Bronchial epithelial cell (primary cell): ENCODE measurements around the gene TCOF1. TPM values are rescaled to one million over a fixed set of nuclear protein-coding genes. Genes with fewer than 3 reads are reported as not detected.
A peak's percentile ranks its signal among the peaks of the same experiment; 100 is the strongest.

Experiments
- DNase-seq: peaks from one replicate; pipeline ENCODE4 v3.0.0-alpha.2; 2010; ENCODE audit warnings: low read depth
- FAIRE-seq: peaks from 2 replicates; lab custom pipeline; 2011; peaks lifted over from hg19 to GRCh38; lab: Jason Lieb, UNC
- H3K27me3 ChIP-seq: 2 replicates; pipeline ENCODE4 v1.5.1; 2011; ENCODE audit warnings: low read length; ENCODE audit not compliant: control insufficient read depth, insufficient read depth
- H3K36me3 ChIP-seq: 2 replicates; pipeline ENCODE4 v1.5.1; 2011; ENCODE audit warnings: low read length; ENCODE audit not compliant: control insufficient read depth, insufficient read depth
- H3K4me3 ChIP-seq: 2 replicates; pipeline ENCODE4 v1.5.1; 2011; ENCODE audit warnings: mild to moderate bottlenecking, low read depth, low read length, control low read depth
- CTCF ChIP-seq: IDR thresholded peaks from 2 replicates; pipeline ENCODE4 v1.5.1; 2011; ENCODE audit warnings: mild to moderate bottlenecking, moderate library complexity, low read length, control low read depth, inconsistent platforms; ENCODE audit not compliant: insufficient read depth, severe bottlenecking
- total RNA-seq: library from RNA; depleted of rRNA; stranded (reverse); fragments of >200 nt; gene quantifications from 2 replicates; pipeline ENCODE4 v1.2.1, GENCODE V29; 2014

Gene TCOF1
- total RNA-seq, 1 donor from 2014 or later, result 9.0 TPM

- no peak for TF ChIP-seq CTCF
- Histone ChIP-seq H3K27me3 (no peaks in the 10 kb centered on the region), H3K4me3 (no peak overlapping the region), H3K36me3 (peaks cover 15% of the 10 kb centered on the region)
- FAIRE-seq, result no peak
- DNase-seq, result no peak
Observed at GRCh38 chr5:150401076-150401375, 43.5 kb downstream of the TCOF1 start.

GRCh38 chr5:150401376-150402228 lies 44.1 kb downstream of the TCOF1 start:
- Histone ChIP-seq H3K36me3 (peaks cover 15% of the 10 kb centered on the region), H3K27me3 (no peaks in the 10 kb centered on the region), H3K4me3 (no peak overlapping the region)
- DNase-seq (no peak), FAIRE-seq (no peak)
- no peak for TF ChIP-seq CTCF

DNA sequence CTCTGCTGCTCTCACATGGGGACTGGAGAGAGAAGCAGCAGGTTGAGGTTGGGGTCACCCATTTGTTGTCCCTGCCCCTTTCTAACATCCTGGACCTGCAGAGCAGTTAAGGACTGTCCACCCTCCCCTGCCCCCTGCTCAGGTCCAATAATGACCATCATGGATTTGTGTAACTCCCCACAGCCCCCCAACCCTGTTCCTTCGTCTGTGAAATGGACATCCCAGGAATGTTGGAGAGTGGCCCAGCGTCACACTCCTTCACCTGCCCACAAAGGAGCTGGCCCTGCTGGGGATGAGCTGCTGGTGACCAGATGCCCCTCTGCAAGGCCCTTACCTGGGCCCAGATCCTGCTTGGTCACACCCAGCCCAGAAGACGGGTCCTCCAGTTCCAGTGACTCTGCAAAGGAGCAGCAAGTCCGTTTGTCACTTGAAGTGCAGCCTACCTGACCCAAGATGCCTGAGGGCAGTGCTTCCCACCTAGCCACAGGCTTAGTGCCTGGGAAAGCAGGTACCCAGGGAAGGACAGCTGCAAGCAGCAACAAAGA lies 44.8 kb downstream of the TCOF1 start:
- Histone ChIP-seq H3K27me3 (no peaks in the 10 kb centered on the region), H3K4me3 (no peak overlapping the region), H3K36me3 (peaks cover 15% of the 10 kb centered on the region)
- no peak for TF ChIP-seq CTCF
- no peak for DNase-seq
- FAIRE-seq, result no peak

GRCh38 chr5:150402901-150403342 lies 45.4 kb downstream of the TCOF1 start:
- FAIRE-seq (peak; percentile 40), DNase-seq (no peak)
- H3K27me3 ChIP-seq, result no peaks in the 10 kb centered on the region
- H3K36me3 ChIP-seq, result peaks cover 15% of the 10 kb centered on the region
- no peak for TF ChIP-seq CTCF
- no peak overlapping the region for H3K4me3 ChIP-seq

DNA sequence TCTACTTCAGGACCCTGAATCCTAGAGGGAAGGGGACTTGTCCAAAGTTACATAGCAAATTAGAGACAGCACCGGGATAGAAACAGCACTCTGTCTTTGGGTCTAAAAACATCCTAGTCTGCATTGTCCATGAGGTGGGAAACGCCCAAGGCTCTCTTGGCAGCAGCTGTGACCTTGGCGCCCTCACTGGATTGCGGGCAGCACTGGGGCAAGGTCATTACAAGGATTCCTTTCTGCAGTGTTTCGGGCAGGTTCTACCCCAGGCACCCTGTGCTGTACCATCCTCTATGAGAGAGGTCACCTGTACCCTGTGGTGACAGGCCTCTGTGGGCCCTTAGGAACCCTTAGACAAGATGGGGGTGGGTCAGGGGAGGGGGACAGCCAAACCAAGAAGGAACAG lies 46.6 kb downstream of the TCOF1 start:
- Histone ChIP-seq H3K4me3 (no peak overlapping the region), H3K27me3 (no peaks in the 10 kb centered on the region), H3K36me3 (peaks cover 11% of the 10 kb centered on the region)
- peak; percentile 18 for FAIRE-seq
- no peak for DNase-seq
- no peak for TF ChIP-seq CTCF
